NB4 (cell line): ENCODE data around the gene ATP8B2.

ENCODE experiments used
- CTCF ChIP-seq: IDR thresholded peaks from one replicate; pipeline ENCODE4 v1.5.1; 2012; ENCODE audit warnings: low read depth, low read length
- POLR2A ChIP-seq: IDR thresholded peaks from 2 replicates; pipeline ENCODE4 v1.6.1; 2011; ENCODE audit warnings: mild to moderate bottlenecking; ENCODE audit not compliant: insufficient read length; ENCODE audit errors: extremely low read depth

GRCh38 chr1:154318386-154318785 lies 6.9 kb upstream of the ATP8B2 start:
- TF ChIP-seq CTCF (no peak), POLR2A (no peak)
